ENCODE data around the gene TULP1. TPM values are rescaled to one million over a fixed set of nuclear protein-coding genes. Genes with fewer than 3 reads are reported as not detected.
A peak's percentile ranks its signal among the peaks of the same experiment; 100 is the strongest.

TULP1 gene
- total RNA-seq, 1 donor from 2014 or later = not detected

DNA sequence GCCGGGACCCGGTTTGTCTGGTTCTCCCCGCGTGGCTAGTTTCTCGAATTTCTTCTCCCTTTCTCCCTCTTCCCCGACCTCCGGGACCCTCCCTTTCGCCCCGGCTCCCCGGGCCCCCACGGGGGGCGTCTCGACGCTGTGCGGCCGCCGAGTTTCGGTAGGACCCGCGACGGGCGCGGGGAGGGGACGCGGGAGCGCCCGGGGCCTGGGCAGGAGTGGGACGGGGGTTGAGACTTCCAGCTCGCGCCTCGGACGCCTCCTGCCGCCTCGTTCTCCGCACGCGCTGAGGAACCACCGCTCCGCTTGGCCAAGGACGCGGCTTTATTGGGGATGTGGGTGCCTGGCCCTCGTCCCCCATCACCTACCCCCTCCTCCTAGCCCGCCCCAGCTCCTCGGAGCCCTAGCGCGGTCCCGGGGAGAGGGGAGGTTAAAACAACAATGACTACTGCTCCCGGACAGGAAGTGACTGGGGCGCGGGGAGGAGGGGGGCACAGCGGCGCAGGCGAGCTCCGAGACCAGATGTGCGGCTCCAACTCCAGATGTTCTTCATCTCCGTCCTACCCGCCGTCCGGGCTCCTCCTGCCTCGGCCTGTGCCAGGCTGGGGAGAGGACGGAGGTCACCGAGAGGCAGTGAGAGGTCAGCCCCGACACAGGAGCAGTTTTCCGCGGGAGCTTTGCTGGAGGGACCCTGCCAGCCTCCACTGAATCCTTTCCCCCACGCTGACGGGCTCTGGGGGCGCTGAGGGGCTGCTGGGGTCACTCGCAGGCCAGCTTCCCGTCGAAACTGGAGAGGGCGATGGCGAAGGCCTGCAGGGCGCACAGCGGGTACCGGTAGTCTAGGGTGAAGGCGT is 14.9 kb downstream of the TULP1 start:
- peak overlapping the region; percentile 63 for H3K4me3 ChIP-seq (ENCODE audit: insufficient read depth, low read depth, low read length)
- H3K36me3 Mint-ChIP-seq (ENCODE audit: low read depth, unreplicated experiment) = peaks cover 3% of the 10 kb centered on the region
- no peaks in the 10 kb centered on the region for H3K27me3 ChIP-seq (ENCODE audit: insufficient read depth, low read length)
- H3K36me3 ChIP-seq (ENCODE audit: insufficient read depth, low read length) = no peaks in the 10 kb centered on the region
- peak overlapping the region; percentile 87 for H3K27ac Mint-ChIP-seq (ENCODE audit: unreplicated experiment)
- peaks cover 40% of the 10 kb centered on the region for H3K4me1 ChIP-seq (ENCODE audit: insufficient read depth, low read length)
- peaks cover 39% of the 10 kb centered on the region for H3K4me1 Mint-ChIP-seq (ENCODE audit: low read depth, unreplicated experiment)
- peak overlapping the region; percentile 95 for H3K27ac ChIP-seq (ENCODE audit: low read depth, low read length)
- H2AFZ ChIP-seq (ENCODE audit: low read depth, low read length) = peak overlapping the region; percentile 59
- no peaks in the 10 kb centered on the region for H3K9me3 ChIP-seq (ENCODE audit: insufficient read depth, low read depth, low read length)
- peak; percentile 57 for DNase-seq (ENCODE audit: low read depth)
- peaks cover 33% of the 10 kb centered on the region for H4K20me1 ChIP-seq (ENCODE audit: insufficient read depth, low read length)
- H3K79me2 ChIP-seq (ENCODE audit: insufficient read depth, low read length) = peaks cover 35% of the 10 kb centered on the region
- no peak for FAIRE-seq
- peak overlapping the region; percentile 93 for H3K4me2 ChIP-seq (ENCODE audit: low read length)
- H3K9me3 Mint-ChIP-seq (ENCODE audit: unreplicated experiment) = peaks cover 1% of the 10 kb centered on the region
- H3K4me3 Mint-ChIP-seq (ENCODE audit: unreplicated experiment) = peak overlapping the region; percentile 83
- TF ChIP-seq, protein P1, sequence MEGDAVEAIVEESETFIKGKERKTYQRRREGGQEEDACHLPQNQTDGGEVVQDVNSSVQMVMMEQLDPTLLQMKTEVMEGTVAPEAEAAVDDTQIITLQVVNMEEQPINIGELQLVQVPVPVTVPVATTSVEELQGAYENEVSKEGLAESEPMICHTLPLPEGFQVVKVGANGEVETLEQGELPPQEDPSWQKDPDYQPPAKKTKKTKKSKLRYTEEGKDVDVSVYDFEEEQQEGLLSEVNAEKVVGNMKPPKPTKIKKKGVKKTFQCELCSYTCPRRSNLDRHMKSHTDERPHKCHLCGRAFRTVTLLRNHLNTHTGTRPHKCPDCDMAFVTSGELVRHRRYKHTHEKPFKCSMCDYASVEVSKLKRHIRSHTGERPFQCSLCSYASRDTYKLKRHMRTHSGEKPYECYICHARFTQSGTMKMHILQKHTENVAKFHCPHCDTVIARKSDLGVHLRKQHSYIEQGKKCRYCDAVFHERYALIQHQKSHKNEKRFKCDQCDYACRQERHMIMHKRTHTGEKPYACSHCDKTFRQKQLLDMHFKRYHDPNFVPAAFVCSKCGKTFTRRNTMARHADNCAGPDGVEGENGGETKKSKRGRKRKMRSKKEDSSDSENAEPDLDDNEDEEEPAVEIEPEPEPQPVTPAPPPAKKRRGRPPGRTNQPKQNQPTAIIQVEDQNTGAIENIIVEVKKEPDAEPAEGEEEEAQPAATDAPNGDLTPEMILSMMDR (IDR thresholded peaks at IDR 0.05; ENCODE audit: insufficient read depth, low read depth, low read length) = no peak
- TF ChIP-seq EZH2 (IDR thresholded peaks at IDR 0.05; ENCODE audit: insufficient read depth, low read length) = no peak
- H3K27me3 Mint-ChIP-seq (ENCODE audit: low read depth, unreplicated experiment) = no peaks in the 10 kb centered on the region
- peak overlapping the region; percentile 93 for H3K9ac ChIP-seq (ENCODE audit: low read length)

DNA sequence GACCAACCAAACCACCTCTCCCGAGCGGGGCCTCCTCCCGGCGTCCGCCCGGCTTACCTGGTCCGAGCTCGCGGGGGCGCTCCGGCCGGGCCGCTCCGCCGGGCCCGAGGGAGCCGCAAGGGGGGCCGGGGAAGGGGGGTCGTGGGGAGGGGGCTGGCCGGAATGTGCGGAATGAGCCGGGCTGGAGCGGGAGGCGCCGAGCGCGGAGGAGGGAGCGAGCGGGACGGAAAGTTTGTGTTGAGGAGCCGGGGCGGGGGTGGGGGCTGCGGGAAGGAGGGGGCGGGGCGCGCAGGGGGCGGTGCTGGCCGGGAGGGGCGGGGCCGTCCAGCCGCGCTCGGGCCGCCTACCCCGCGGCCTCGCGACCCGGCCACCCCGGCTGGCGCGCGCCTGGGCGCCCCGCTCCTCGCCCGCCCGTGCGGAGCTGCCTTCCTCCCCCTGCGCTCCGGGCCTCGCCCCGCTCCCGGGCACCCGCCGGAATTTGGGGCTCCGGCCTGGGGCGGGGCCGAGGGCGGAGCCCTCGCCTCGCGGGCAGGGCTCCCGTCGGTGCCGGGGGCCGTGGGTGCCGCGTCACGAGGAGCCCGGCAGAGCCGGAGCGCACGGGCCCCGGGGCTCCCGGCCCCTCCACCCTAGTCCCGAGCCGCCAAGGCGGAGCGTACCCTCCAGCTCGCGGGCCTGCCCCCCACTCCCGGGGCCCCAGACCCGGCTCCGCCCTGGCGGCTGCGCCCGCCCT is 15.7 kb downstream of the TULP1 start, which contains the start of gene TEAD3:
Gene TEAD3 (minus strand): TSS at position 239 of the 730 bp plus-strand sequence.
- DNase-seq (ENCODE audit: low read depth) (peak; percentile 22), FAIRE-seq (no peak)
- Histone ChIP-seq H3K27me3 (ENCODE audit: insufficient read depth, low read length) (no peaks in the 10 kb centered on the region), H3K4me2 (ENCODE audit: low read length) (peak within 1 kb of the TSS; percentile 93), H3K79me2 (ENCODE audit: insufficient read depth, low read length) (peaks cover 43% of the 10 kb centered on the region), H2AFZ (ENCODE audit: low read depth, low read length) (peak within 1 kb of the TSS; percentile 59), H3K27ac (ENCODE audit: low read depth, low read length) (peak within 1 kb of the TSS; percentile 95), H3K9ac (ENCODE audit: low read length) (peak within 1 kb of the TSS; percentile 93), H3K36me3 (ENCODE audit: insufficient read depth, low read length) (no peaks in the 10 kb centered on the region), H3K9me3 (ENCODE audit: insufficient read depth, low read depth, low read length) (no peaks in the 10 kb centered on the region), H4K20me1 (ENCODE audit: insufficient read depth, low read length) (peaks cover 41% of the 10 kb centered on the region), H3K4me1 (ENCODE audit: insufficient read depth, low read length) (peaks cover 48% of the 10 kb centered on the region), H3K4me3 (ENCODE audit: insufficient read depth, low read depth, low read length) (peak within 1 kb of the TSS; percentile 71)
- peak within 1 kb of the TSS; percentile 89 for H3K27ac Mint-ChIP-seq (ENCODE audit: unreplicated experiment)
- peaks cover 3% of the 10 kb centered on the region for H3K36me3 Mint-ChIP-seq (ENCODE audit: low read depth, unreplicated experiment)
- H3K27me3 Mint-ChIP-seq (ENCODE audit: low read depth, unreplicated experiment) = no peaks in the 10 kb centered on the region
- H3K9me3 Mint-ChIP-seq (ENCODE audit: unreplicated experiment) = peaks cover 1% of the 10 kb centered on the region
- H3K4me1 Mint-ChIP-seq (ENCODE audit: low read depth, unreplicated experiment) = peaks cover 43% of the 10 kb centered on the region
- H3K4me3 Mint-ChIP-seq (ENCODE audit: unreplicated experiment) = peak within 1 kb of the TSS; percentile 94
- no peak for TF ChIP-seq EZH2 (IDR thresholded peaks at IDR 0.05; ENCODE audit: insufficient read depth, low read length)
- TF ChIP-seq, protein P1 (IDR thresholded peaks at IDR 0.05; ENCODE audit: insufficient read depth, low read depth, low read length) = no peak

All from astrocyte (in vitro differentiated cells and primary cell).